K562 (cell line): Measurements from ENCODE around the gene UPF1. TPM values are rescaled to one million over a fixed set of nuclear protein-coding genes. Genes with fewer than 3 reads are reported as not detected.

Source experiments
- ATAC-seq: fragments of 200-7000 bp; cut with Tn5 transposase; 3 replicates; pipeline ENCODE4 v1.9.1; 2020; ENCODE audit warnings: moderate library complexity
- BruUV-seq: library from RNA; stranded (reverse); fragments of 400-500 nt; replicated peaks from 2 replicates; lab custom pipeline; 2021; lab: Mats Ljungman, UMichigan
- CTCF ChIA-PET: fragments of 300-600 bp; formaldehyde crosslinking; extraction: SDS; loops from one replicate; lab custom pipeline; 2021; ENCODE audit warnings: low intra/inter-chr PET ratio; lab: Yijun Ruan, JAX
- POLR2A ChIA-PET: fragments of 300-600, 350-650 bp; sonication (Branson Sonifier 250); formaldehyde crosslinking; extraction: SDS; loops from one replicate; lab custom pipeline; 2021; ENCODE audit warnings: antibody characterized with exemption, inconsistent platforms; lab: Yijun Ruan, JAX
- DNase-seq, 4 experiments: peaks; one replicate each; pipeline versions ENCODE4 v3.0.0 to v3.0.0-alpha.2; 2011 to 2018; ENCODE audit warnings: low spot score in 3 of 4, mixed read lengths in 3 of 4; ENCODE audit errors: extremely low read depth in 1 of 4
- FAIRE-seq: peaks from 2 replicates; lab custom pipeline; 2011; peaks lifted over from hg19 to GRCh38; lab: Jason Lieb, UNC
- H2AFZ ChIP-seq: 2 replicates; pipeline ENCODE4 v1.6.0; 2011; ENCODE audit warnings: low read depth, low read length, control low read depth, inconsistent platforms
- H3K27ac ChIP-seq: fragments of 200-600 bp; 3 replicates; pipeline ENCODE4 v1.8.0; 2011; ENCODE audit warnings: low read depth, mild to moderate bottlenecking, control low read depth, inconsistent platforms, low read length, moderate library complexity, mixed read lengths; ENCODE audit errors: extremely low read depth
- H3K27me3 ChIP-seq, 2 experiments: fragments of 300-600 bp in 1 of 2; 2 replicates in 1 of 2; 3 replicates in 1 of 2; pipeline versions ENCODE4 v1.6.0 to v1.8.0; 2011; ENCODE audit warnings: inconsistent platforms in 2 of 2, low read length in 2 of 2, mild to moderate bottlenecking in 1 of 2, mixed read lengths in 1 of 2, moderate library complexity in 1 of 2; ENCODE audit not compliant: control insufficient read depth in 2 of 2, insufficient read depth in 2 of 2
- H3K36me3 ChIP-seq: fragments of 300-600 bp; 3 replicates; pipeline ENCODE4 v1.8.0; 2011; ENCODE audit warnings: mild to moderate bottlenecking, low read length, inconsistent platforms; ENCODE audit not compliant: control insufficient read depth, insufficient read depth
- H3K4me1 ChIP-seq, 2 experiments: fragments of 200-600 bp in 1 of 2; replicated peaks in 1 of 2; 2 replicates in 1 of 2; 3 replicates in 1 of 2; pipeline versions ENCODE4 v1.5.1 to v1.8.0; 2011; ENCODE audit warnings: inconsistent platforms in 2 of 2, low read length in 2 of 2, mild to moderate bottlenecking in 1 of 2, mixed read lengths in 1 of 2, moderate library complexity in 1 of 2; ENCODE audit not compliant: control insufficient read depth in 2 of 2, insufficient read depth in 2 of 2
- H3K4me2 ChIP-seq: 2 replicates; pipeline ENCODE4 v1.6.1; 2011; ENCODE audit warnings: low read length, control low read depth, inconsistent platforms, mixed read lengths; ENCODE audit not compliant: insufficient read depth
- H3K4me3 ChIP-seq: fragments of 200-600 bp; sonication (generic), shearing (Covaris generic); 2 replicates; pipeline ENCODE4 v1.5.1; 2016; ENCODE audit warnings: control low read depth, inconsistent platforms
- H3K79me2 ChIP-seq: fragments of 200-600 bp; 3 replicates; pipeline ENCODE4 v1.8.0; 2011; ENCODE audit warnings: low read length, inconsistent platforms; ENCODE audit not compliant: control insufficient read depth, insufficient read depth
- H3K9ac ChIP-seq, 2 experiments: 2 replicates each; pipeline versions ENCODE4 v1.6.0 to v1.6.1; 2011; ENCODE audit warnings: low read depth in 2 of 2, low read length in 2 of 2, control low read depth in 1 of 2, inconsistent platforms in 1 of 2, mild to moderate bottlenecking in 1 of 2, mixed read lengths in 1 of 2; ENCODE audit not compliant: insufficient read depth in 1 of 2
- H3K9me1 ChIP-seq: one replicate; pipeline ENCODE4 v1.6.0; 2011; ENCODE audit warnings: inconsistent platforms, mild to moderate bottlenecking, low read length, moderate library complexity; ENCODE audit not compliant: control insufficient read depth, insufficient read depth
- H3K9me3 ChIP-seq: replicated peaks from 2 replicates; pipeline ENCODE4 v1.5.1; 2011; ENCODE audit warnings: low read depth, low read length, inconsistent platforms; ENCODE audit not compliant: control insufficient read depth, insufficient read depth
- H4K20me1 ChIP-seq: replicated peaks from 2 replicates; pipeline ENCODE4 v1.6.1; 2011; ENCODE audit warnings: low read length, inconsistent platforms, mixed read lengths; ENCODE audit not compliant: control insufficient read depth, insufficient read depth
- CAMTA2 ChIP-seq: fragments of 250-450 bp; sonication (Bioruptor Pico); conservative IDR thresholded peaks from 2 replicates; pipeline ENCODE4 v1.5.1; 2022
- EGR1 ChIP-seq: fragments of 450-650 bp; conservative IDR thresholded peaks from 2 replicates; pipeline ENCODE4 v1.6.1; 2017; ENCODE audit warnings: mild to moderate bottlenecking
- YY1 ChIP-seq, 3 experiments: IDR thresholded peaks; 2 replicates each; pipeline ENCODE4 v1.6.1; 2011; ENCODE audit warnings: low read length in 2 of 3, mild to moderate bottlenecking in 2 of 3, moderate library complexity in 2 of 3, borderline replicate concordance in 1 of 3, control low read depth in 1 of 3, low read depth in 1 of 3; ENCODE audit not compliant: insufficient read depth in 3 of 3, insufficient replicate concordance in 2 of 3, control insufficient read depth in 1 of 3, insufficient read length in 1 of 3; ENCODE audit errors: extremely low read depth in 1 of 3
- WGBS: fragments of 100-300 bp; shearing (Covaris generic); methylation state at CpG from one replicate; pipeline ENCODE4 v1.1.6; 2016; ENCODE audit warnings: low coverage, mixed read lengths; ENCODE audit not compliant: insufficient coverage; ENCODE audit errors: missing lambda C conversion rate; 5-methylcytosine and 5-hydroxymethylcytosine counted together
- in situ Hi-C: fragments of 300-500 bp; cut with MboI; formaldehyde crosslinking; loops from 4 replicates; pipeline ENCODE4 v1.15.0; 2018; ENCODE audit warnings: inconsistent platforms, mixed read lengths
- intact Hi-C: fragments of 100-400 bp; cut with micrococcal nuclease; formaldehyde crosslinking; loops from 2 replicates; pipeline ENCODE4 v1.14.2; 2022
- polyA plus RNA-seq, 8 experiments: library from polyadenylated mRNA; depleted of rRNA in 4 of 8; stranded (reverse) in 5 of 8; unstranded in 3 of 8; fragments of >200 nt; fragmentation: Nextera tagmentation in 2 of 8; fragmentation: Illumina TruSeq in 1 of 8; extraction: Ambion mirVana in 2 of 8; extraction: Trizol in 1 of 8; gene quantifications; 2 replicates each; pipeline versions ENCODE4 v1.2.1 to v1.2.3, GENCODE V29; 2011 to 2014; ENCODE audit warnings: inconsistent platforms in 1 of 8, missing spikeins in 1 of 8
- total RNA-seq, 7 experiments: library from RNA; depleted of rRNA in 6 of 7; stranded (reverse); fragments of >200 nt in 6 of 7; fragmentation: Illumina TruSeq in 2 of 7; extraction: Trizol in 2 of 7; gene quantifications; 2 replicates each; pipeline versions ENCODE4 v1.2.1 to v1.2.3, GENCODE V29; 2011 to 2021; ENCODE audit warnings: low replicate concordance in 1 of 7
- TF ChIP-seq, protein P1 (sequence below), 2 experiments: fragments of 450-650 bp; formaldehyde crosslinking in 1 of 2; IDR thresholded peaks; 2 replicates each; pipeline versions ENCODE4 v1.4.0 to v1.6.1; 2014 to 2020; ENCODE audit warnings: mild to moderate bottlenecking in 2 of 2, borderline replicate concordance in 1 of 2, low read depth in 1 of 2
- TF ChIP-seq, protein P2 (sequence below): fragments of 450-650 bp; IDR thresholded peaks from one replicate; pipeline ENCODE4 v1.6.1; 2018; ENCODE audit warnings: mild to moderate bottlenecking, moderate library complexity; ENCODE audit not compliant: partially characterized antibody
- TF ChIP-seq, protein P3 (sequence below): fragments of 150-350 bp; IDR thresholded peaks from 2 replicates; pipeline ENCODE4 v1.6.1; 2014; ENCODE audit warnings: low read depth, mild to moderate bottlenecking, low read length, borderline replicate concordance

UPF1 gene
- total and polyA plus RNA-seq, 9 of the 15 experiments (the other 6 are each of a cell fraction or from before 2014, with no cell fraction given), result 0.34 to 103 (median 27.9) TPM

DNA sequence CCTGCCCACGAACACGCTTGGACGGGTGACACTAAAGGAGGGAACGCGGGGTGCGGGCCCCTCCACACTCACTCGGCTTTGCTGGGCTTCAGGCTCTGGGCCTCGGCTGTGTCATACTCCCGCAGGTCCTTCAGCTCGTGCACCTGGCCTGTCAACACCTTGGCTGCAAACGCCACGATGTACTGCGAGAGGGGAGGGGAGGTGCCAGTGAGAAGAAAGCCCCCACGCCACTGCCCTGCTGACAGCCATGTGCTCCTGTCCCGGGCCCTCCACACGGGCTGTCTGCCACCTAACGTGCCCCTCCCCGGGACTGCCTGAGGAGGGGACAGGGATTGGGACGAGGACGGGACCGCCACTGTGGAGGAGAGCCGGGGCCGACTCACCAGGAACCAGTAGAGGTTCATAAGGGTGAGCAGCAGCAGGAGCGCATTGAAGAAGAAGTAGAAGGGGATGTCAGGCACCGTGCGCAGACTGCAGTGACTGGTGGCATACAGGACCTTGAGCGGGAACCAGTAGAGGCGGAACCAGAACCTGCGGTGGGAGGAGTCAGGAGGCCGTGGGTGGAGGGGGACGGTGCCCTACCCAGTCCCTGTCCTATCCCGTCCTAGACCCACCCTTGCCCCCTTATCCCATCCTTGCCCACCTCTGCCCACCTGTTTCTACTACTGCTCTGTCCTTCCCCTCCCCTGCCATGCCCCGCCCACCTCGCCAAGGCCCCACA is 47.3 kb downstream of the UPF1 start:
- CTCF ChIA-PET, result no interaction called here
- H3K4me1 ChIP-seq, result peaks cover 11 to 37% of the 10 kb centered on the region in 2 experiments; a peak in 4 of 5 replicates
- H3K36me3 ChIP-seq, result no peaks in the 10 kb centered on the region
- FAIRE-seq (no peak), ATAC-seq (no peak), DNase-seq (no peak)
- no peaks in the 10 kb centered on the region for H3K79me2 ChIP-seq
- no peak overlapping the region for H3K4me2 ChIP-seq
- intact Hi-C loops, result no loop called here
- H3K4me3 ChIP-seq, result no peak overlapping the region
- in situ Hi-C loops, result no loop called here
- H3K9me1 ChIP-seq, result no peaks in the 10 kb centered on the region
- H3K9ac ChIP-seq, result peak overlapping the region in 1 of 2 experiments; percentile 20; a peak in 1 of 4 replicates
- 89% methylated on average over 20 of the region's 34 CpGs for WGBS
- no peaks in the 10 kb centered on the region for H3K27me3 ChIP-seq
- no peak overlapping the region for H2AFZ ChIP-seq
- H3K27ac ChIP-seq, result no peak overlapping the region
- no peaks in the 10 kb centered on the region for H4K20me1 ChIP-seq
- BruUV-seq, result no TSS peak
- POLR2A ChIA-PET, result interaction anchor here (1.1 to 1.7 kb wide), 3 partner anchors 15 to 108 kb away, joined by 3 to 7 read pairs (median 3); no protein-coding TSS in a partner anchor
- peaks cover 8% of the 10 kb centered on the region for H3K9me3 ChIP-seq
- TF ChIP-seq CAMTA2 (CRISPR knock-in tag) (no peak), YY1 (IDR thresholded peaks at IDR 0.05; ENCODE audit: borderline replicate concordance in 1 of 3, control insufficient read depth in 1 of 3, extremely low read depth in 1 of 3, insufficient read depth in 3 of 3, insufficient read length in 1 of 3, insufficient replicate concordance in 2 of 3, low read depth in 1 of 3, low read length in 2 of 3) (no peak), EGR1 (peak; percentile 34; the same call in 1 of the 2 replicates)
- TF ChIP-seq, protein P1, sequence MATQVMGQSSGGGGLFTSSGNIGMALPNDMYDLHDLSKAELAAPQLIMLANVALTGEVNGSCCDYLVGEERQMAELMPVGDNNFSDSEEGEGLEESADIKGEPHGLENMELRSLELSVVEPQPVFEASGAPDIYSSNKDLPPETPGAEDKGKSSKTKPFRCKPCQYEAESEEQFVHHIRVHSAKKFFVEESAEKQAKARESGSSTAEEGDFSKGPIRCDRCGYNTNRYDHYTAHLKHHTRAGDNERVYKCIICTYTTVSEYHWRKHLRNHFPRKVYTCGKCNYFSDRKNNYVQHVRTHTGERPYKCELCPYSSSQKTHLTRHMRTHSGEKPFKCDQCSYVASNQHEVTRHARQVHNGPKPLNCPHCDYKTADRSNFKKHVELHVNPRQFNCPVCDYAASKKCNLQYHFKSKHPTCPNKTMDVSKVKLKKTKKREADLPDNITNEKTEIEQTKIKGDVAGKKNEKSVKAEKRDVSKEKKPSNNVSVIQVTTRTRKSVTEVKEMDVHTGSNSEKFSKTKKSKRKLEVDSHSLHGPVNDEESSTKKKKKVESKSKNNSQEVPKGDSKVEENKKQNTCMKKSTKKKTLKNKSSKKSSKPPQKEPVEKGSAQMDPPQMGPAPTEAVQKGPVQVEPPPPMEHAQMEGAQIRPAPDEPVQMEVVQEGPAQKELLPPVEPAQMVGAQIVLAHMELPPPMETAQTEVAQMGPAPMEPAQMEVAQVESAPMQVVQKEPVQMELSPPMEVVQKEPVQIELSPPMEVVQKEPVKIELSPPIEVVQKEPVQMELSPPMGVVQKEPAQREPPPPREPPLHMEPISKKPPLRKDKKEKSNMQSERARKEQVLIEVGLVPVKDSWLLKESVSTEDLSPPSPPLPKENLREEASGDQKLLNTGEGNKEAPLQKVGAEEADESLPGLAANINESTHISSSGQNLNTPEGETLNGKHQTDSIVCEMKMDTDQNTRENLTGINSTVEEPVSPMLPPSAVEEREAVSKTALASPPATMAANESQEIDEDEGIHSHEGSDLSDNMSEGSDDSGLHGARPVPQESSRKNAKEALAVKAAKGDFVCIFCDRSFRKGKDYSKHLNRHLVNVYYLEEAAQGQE (IDR thresholded peaks at IDR 0.05; ENCODE audit: borderline replicate concordance), result no peak
- TF ChIP-seq, protein P1 (CRISPR knock-in tag; IDR thresholded peaks at IDR 0.05; ENCODE audit: low read depth), result no peak
- TF ChIP-seq, protein P2, sequence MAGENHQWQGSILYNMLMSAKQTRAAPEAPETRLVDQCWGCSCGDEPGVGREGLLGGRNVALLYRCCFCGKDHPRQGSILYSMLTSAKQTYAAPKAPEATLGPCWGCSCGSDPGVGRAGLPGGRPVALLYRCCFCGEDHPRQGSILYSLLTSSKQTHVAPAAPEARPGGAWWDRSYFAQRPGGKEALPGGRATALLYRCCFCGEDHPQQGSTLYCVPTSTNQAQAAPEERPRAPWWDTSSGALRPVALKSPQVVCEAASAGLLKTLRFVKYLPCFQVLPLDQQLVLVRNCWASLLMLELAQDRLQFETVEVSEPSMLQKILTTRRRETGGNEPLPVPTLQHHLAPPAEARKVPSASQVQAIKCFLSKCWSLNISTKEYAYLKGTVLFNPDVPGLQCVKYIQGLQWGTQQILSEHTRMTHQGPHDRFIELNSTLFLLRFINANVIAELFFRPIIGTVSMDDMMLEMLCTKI, result no peak
- TF ChIP-seq, protein P3, sequence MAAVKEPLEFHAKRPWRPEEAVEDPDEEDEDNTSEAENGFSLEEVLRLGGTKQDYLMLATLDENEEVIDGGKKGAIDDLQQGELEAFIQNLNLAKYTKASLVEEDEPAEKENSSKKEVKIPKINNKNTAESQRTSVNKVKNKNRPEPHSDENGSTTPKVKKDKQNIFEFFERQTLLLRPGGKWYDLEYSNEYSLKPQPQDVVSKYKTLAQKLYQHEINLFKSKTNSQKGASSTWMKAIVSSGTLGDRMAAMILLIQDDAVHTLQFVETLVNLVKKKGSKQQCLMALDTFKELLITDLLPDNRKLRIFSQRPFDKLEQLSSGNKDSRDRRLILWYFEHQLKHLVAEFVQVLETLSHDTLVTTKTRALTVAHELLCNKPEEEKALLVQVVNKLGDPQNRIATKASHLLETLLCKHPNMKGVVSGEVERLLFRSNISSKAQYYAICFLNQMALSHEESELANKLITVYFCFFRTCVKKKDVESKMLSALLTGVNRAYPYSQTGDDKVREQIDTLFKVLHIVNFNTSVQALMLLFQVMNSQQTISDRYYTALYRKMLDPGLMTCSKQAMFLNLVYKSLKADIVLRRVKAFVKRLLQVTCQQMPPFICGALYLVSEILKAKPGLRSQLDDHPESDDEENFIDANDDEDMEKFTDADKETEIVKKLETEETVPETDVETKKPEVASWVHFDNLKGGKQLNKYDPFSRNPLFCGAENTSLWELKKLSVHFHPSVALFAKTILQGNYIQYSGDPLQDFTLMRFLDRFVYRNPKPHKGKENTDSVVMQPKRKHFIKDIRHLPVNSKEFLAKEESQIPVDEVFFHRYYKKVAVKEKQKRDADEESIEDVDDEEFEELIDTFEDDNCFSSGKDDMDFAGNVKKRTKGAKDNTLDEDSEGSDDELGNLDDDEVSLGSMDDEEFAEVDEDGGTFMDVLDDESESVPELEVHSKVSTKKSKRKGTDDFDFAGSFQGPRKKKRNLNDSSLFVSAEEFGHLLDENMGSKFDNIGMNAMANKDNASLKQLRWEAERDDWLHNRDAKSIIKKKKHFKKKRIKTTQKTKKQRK, result no peak
